OCI-LY1 (cell line): ENCODE data around the gene TRIM31.
A peak's percentile ranks its signal among the peaks of the same experiment; 100 is the strongest.

Experiments used
- H2AFZ ChIP-seq: fragments of 200-600 bp; sonication (generic), shearing (Covaris generic); 2 replicates; pipeline ENCODE4 v1.6.0; 2014; ENCODE audit warnings: antibody characterized with exemption, mild to moderate bottlenecking, low read length
- H3F3A ChIP-seq: fragments of 200-600 bp; sonication (generic), shearing (Covaris generic); 2 replicates; pipeline ENCODE4 v1.6.0; 2014; ENCODE audit warnings: mild to moderate bottlenecking, antibody characterized with exemption, low read length, moderate library complexity; ENCODE audit not compliant: insufficient read depth
- H3K27ac ChIP-seq: fragments of 200-600 bp; sonication (generic); 2 replicates; pipeline ENCODE4 v1.5.1; 2014; ENCODE audit warnings: low read length, mixed run types, mild to moderate bottlenecking, low read depth; ENCODE audit not compliant: poor library complexity, severe bottlenecking
- H3K27me3 ChIP-seq: fragments of 200-600 bp; sonication (generic); 2 replicates; pipeline ENCODE4 v1.6.0; 2014; ENCODE audit warnings: antibody characterized with exemption, mild to moderate bottlenecking, low read length, moderate library complexity; ENCODE audit not compliant: insufficient read depth
- H3K36me3 ChIP-seq: fragments of 200-600 bp; sonication (generic); 2 replicates; pipeline ENCODE4 v1.6.1; 2014; ENCODE audit warnings: mild to moderate bottlenecking, antibody characterized with exemption, low read length, moderate library complexity, mixed read lengths; ENCODE audit not compliant: insufficient read depth
- H3K4me1 ChIP-seq: fragments of 200-600 bp; sonication (generic); 2 replicates; pipeline ENCODE4 v1.5.1; 2014; ENCODE audit warnings: mild to moderate bottlenecking, low read length, moderate library complexity; ENCODE audit not compliant: insufficient read depth, severe bottlenecking
- H3K4me2 ChIP-seq: fragments of 200-600 bp; sonication (generic), shearing (Covaris generic); 2 replicates; pipeline ENCODE4 v1.6.1; 2014; ENCODE audit warnings: low read length
- H3K4me3 ChIP-seq: fragments of 200-600 bp; sonication (generic); 2 replicates; pipeline ENCODE4 v1.5.1; 2014; ENCODE audit warnings: low read length, low read depth, mild to moderate bottlenecking, mixed read lengths; ENCODE audit not compliant: poor library complexity, severe bottlenecking
- H3K79me2 ChIP-seq: fragments of 200-600 bp; shearing (Covaris generic); 2 replicates; pipeline ENCODE4 v1.6.1; 2016; ENCODE audit warnings: mixed run types, low read length, mixed read lengths; ENCODE audit not compliant: insufficient read depth
- H3K9ac ChIP-seq: fragments of 200-600 bp; sonication (generic), shearing (Covaris generic); 2 replicates; pipeline ENCODE4 v1.6.1; 2014; ENCODE audit warnings: mild to moderate bottlenecking, low read length, mixed read lengths
- H3K9me2 ChIP-seq: fragments of 200-600 bp; sonication (generic), shearing (Covaris generic); 2 replicates; pipeline ENCODE4 v1.6.1; 2014; ENCODE audit warnings: low read depth, mild to moderate bottlenecking, low read length, mixed read lengths
- H3K9me3 ChIP-seq: fragments of 200-600 bp; shearing (Covaris generic); 2 replicates; pipeline ENCODE4 v1.6.1; 2014; ENCODE audit warnings: low read length, mixed read lengths
- H4K20me1 ChIP-seq: fragments of 200-600 bp; sonication (generic), shearing (Covaris generic); 2 replicates; pipeline ENCODE4 v1.6.0; 2016; ENCODE audit warnings: mild to moderate bottlenecking, low read length; ENCODE audit not compliant: insufficient read depth
- CTCF ChIP-seq: fragments of 200-600 bp; sonication (generic), shearing (Covaris generic); IDR thresholded peaks from 2 replicates; pipeline ENCODE4 v1.5.1; 2017; ENCODE audit warnings: mild to moderate bottlenecking, antibody characterized with exemption, low read length, moderate library complexity, mixed read lengths
- EZH2 ChIP-seq: fragments of 200-600 bp; sonication (generic), shearing (Covaris generic); IDR thresholded peaks from 2 replicates; pipeline ENCODE4 v1.8.0; 2017; ENCODE audit warnings: borderline replicate concordance, mixed run types, mild to moderate bottlenecking, antibody characterized with exemption, low read length, moderate library complexity, mixed read lengths

The TRIM31 gene

GRCh38 chr6:30113003-30113759, at the start of gene TRIM31:
TSS of gene TRIM31 (minus strand) at chr6:30113090. CDS start at chr6:30112805, 285 bp downstream.
- Histone ChIP-seq H3K27me3 (no peaks in the 10 kb centered on the region), H3K36me3 (no peaks in the 10 kb centered on the region), H3K9ac (no peak within 1 kb of the TSS), H3K4me1 (no peaks in the 10 kb centered on the region), H3K4me2 (no peak within 1 kb of the TSS), H2AFZ (no peak within 1 kb of the TSS), H4K20me1 (no peaks in the 10 kb centered on the region), H3F3A (no peaks in the 10 kb centered on the region), H3K27ac (no peak within 1 kb of the TSS), H3K79me2 (no peaks in the 10 kb centered on the region), H3K9me2 (no peaks in the 10 kb centered on the region), H3K9me3 (no peaks in the 10 kb centered on the region), H3K4me3 (no peak within 1 kb of the TSS)
- TF ChIP-seq CTCF (no peak), EZH2 (no peak)

- Histone ChIP-seq H4K20me1 (no peaks in the 10 kb centered on the region), H3K4me1 (no peaks in the 10 kb centered on the region), H3K9me3 (no peaks in the 10 kb centered on the region), H3K79me2 (no peaks in the 10 kb centered on the region), H3K36me3 (no peaks in the 10 kb centered on the region), H3K27ac (no peak overlapping the region), H3K9me2 (no peaks in the 10 kb centered on the region), H2AFZ (no peak overlapping the region), H3K4me2 (0 out of 2 replicates have a peak overlapping the region, but pooled peaks have one; percentile 21), H3K27me3 (no peaks in the 10 kb centered on the region; the same call in 1 of the 2 replicates), H3F3A (no peaks in the 10 kb centered on the region), H3K4me3 (no peak overlapping the region), H3K9ac (no peak overlapping the region)
- TF ChIP-seq CTCF (no peak), EZH2 (no peak)
These were observed 49.6 kb upstream of the TRIM31 start for GRCh38 chr6:30162265-30163089.

GRCh38 chr6:30160785-30161531, 48.1 kb upstream of the TRIM31 start, which contains the start of gene TRIM10:
TSS of gene TRIM10 (minus strand) at chr6:30161211. CDS start at chr6:30160858, 353 bp downstream.
- Histone ChIP-seq H3K4me3 (no peak within 1 kb of the TSS), H3K36me3 (no peaks in the 10 kb centered on the region), H2AFZ (no peak within 1 kb of the TSS), H3K4me2 (no peak within 1 kb of the TSS), H3K4me1 (no peaks in the 10 kb centered on the region), H3K9me2 (no peaks in the 10 kb centered on the region), H3K27me3 (peaks cover 3% of the 10 kb centered on the region; the same call in 1 of the 2 replicates), H3K9ac (no peak within 1 kb of the TSS), H4K20me1 (no peaks in the 10 kb centered on the region), H3F3A (no peaks in the 10 kb centered on the region), H3K27ac (no peak within 1 kb of the TSS), H3K79me2 (no peaks in the 10 kb centered on the region), H3K9me3 (no peaks in the 10 kb centered on the region)
- no peak for TF ChIP-seq EZH2
- TF ChIP-seq CTCF = no peak
